ENCODE measurements around the gene JARID2. TPM values are rescaled to one million over a fixed set of nuclear protein-coding genes. Genes with fewer than 3 reads are reported as not detected.

The JARID2 gene
- total and polyA plus RNA-seq, 7 experiments from 2014 or later: 6.9 to 39.6 (median 24.1) TPM

- DNase-seq: no peak
- peak overlapping the region in 1 of 10 donors; percentile 51 for H3K4me3 Mint-ChIP-seq
- Histone ChIP-seq H3K27ac (ENCODE audit: low read depth, low read length) (no peak overlapping the region), H3K36me3 (ENCODE audit: control insufficient read depth in 2 of 3, insufficient read depth in 3 of 3, low read length in 3 of 3) (no peaks in the 10 kb centered on the region), H3K9me3 (ENCODE audit: control insufficient read depth in 2 of 3, low read length in 3 of 3) (no peaks in the 10 kb centered on the region), H3K4me1 (ENCODE audit: control insufficient read depth in 2 of 2, insufficient read depth in 2 of 2, low read length in 2 of 2) (peaks cover 0 to 38% of the 10 kb centered on the region in 2 donors), H3K4me3 (ENCODE audit: low read length) (no peak overlapping the region), H3K27me3 (ENCODE audit: control insufficient read depth in 2 of 2, insufficient read depth in 2 of 2, low read length in 2 of 2) (no peaks in the 10 kb centered on the region)
- intact Hi-C loops (cut with micrococcal nuclease): no loop called here
- H3K9me3 Mint-ChIP-seq: no peaks in the 10 kb centered on the region
- ChIA-PET CTCF (no interaction called here), POLR2A (interaction anchor here (1.1 kb wide), 1 partner anchor 9 kb away, joined by 3 read pairs; no protein-coding TSS in a partner anchor)
- ATAC-seq: no peak
- H3K27ac Mint-ChIP-seq: peak overlapping the region in 1 of 9 donors; percentile 11
- no peaks in the 10 kb centered on the region for H3K27me3 Mint-ChIP-seq
- H3K4me1 Mint-ChIP-seq: peaks cover 49 to 93% (median 85%) of the 10 kb centered on the region in 7 donors
- peaks cover 0 to 8% (median 4%) of the 10 kb centered on the region in 5 donors for H3K36me3 Mint-ChIP-seq
Observed at GRCh38 chr6:15352845-15353244, 107.0 kb downstream of the JARID2 start.

DNA sequence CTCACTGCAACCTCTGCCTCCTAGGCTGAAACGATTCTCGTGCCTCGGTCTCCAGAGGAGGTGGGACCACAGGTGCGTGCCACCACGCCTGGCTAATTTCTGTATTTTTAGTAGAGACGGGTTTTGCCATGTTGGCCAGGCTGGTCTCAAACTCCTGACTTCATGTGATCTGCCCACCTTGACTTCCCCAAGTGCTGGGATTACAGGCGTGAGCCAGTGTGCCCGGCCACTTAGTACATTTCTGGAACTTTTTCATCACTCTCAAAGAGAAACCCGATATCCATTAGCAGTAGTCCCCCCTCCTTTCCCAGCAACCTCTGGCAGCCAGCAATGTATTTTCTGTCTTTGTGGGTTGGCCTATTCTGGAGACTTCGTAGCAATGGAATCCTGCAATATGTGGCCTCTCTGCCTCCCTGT lies 109.8 kb downstream of the JARID2 start:
- peaks cover 46 to 84% (median 77%) of the 10 kb centered on the region in 7 donors for H3K4me1 Mint-ChIP-seq
- H3K9me3 Mint-ChIP-seq: no peaks in the 10 kb centered on the region
- H3K36me3 Mint-ChIP-seq: peaks cover 0 to 9% (median 4%) of the 10 kb centered on the region in 5 donors
- Histone ChIP-seq H3K9me3 (ENCODE audit: control insufficient read depth in 2 of 3, low read length in 3 of 3) (no peaks in the 10 kb centered on the region), H3K4me3 (ENCODE audit: low read length) (no peak overlapping the region), H3K36me3 (ENCODE audit: control insufficient read depth in 2 of 3, insufficient read depth in 3 of 3, low read length in 3 of 3) (no peaks in the 10 kb centered on the region), H3K27ac (ENCODE audit: low read depth, low read length) (no peak overlapping the region), H3K4me1 (ENCODE audit: control insufficient read depth in 2 of 2, insufficient read depth in 2 of 2, low read length in 2 of 2) (peaks cover 0 to 21% of the 10 kb centered on the region in 2 donors), H3K27me3 (ENCODE audit: control insufficient read depth in 2 of 2, insufficient read depth in 2 of 2, low read length in 2 of 2) (no peaks in the 10 kb centered on the region)
- CTCF ChIA-PET: no interaction called here
- no peak for DNase-seq
- no peaks in the 10 kb centered on the region for H3K27me3 Mint-ChIP-seq
- H3K27ac Mint-ChIP-seq: peak overlapping the region in 2 of 9 donors; percentile 33 to 35
- POLR2A ChIA-PET: interaction anchor here (0.6 kb wide), 1 partner anchor 15 kb away, joined by 3 read pairs; no protein-coding TSS in a partner anchor
- no peak for ATAC-seq
- intact Hi-C loops (cut with micrococcal nuclease): no loop called here
- H3K4me3 Mint-ChIP-seq: peak overlapping the region in 1 of 10 donors; percentile 9

DNA sequence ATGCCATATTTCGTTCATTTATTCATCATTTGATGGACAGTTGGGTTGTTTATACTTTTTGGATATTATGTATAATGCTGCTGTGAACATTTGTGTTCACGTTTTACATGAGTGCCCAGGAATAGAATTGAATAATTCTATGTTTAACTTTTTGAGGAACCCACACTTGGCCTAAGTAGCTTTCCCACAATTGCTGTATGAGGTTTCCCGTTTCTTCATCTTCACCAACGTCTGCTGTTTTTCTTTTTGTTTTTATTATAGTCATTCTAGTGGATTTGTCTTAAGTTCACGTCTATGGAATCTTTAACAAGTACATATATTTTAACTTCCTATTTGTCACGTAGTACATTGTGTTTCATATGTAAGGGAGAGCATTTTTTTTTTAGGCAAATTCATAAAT lies 110.3 kb downstream of the JARID2 start:
- CTCF ChIA-PET: no interaction called here
- no peak overlapping the region for H3K4me3 ChIP-seq (ENCODE audit: low read length)
- POLR2A ChIA-PET: no interaction called here
- H3K4me1 ChIP-seq (ENCODE audit: control insufficient read depth in 2 of 2, insufficient read depth in 2 of 2, low read length in 2 of 2): peaks cover 0 to 17% of the 10 kb centered on the region in 2 donors
- H3K9me3 Mint-ChIP-seq: no peaks in the 10 kb centered on the region
- peaks cover 43 to 79% (median 74%) of the 10 kb centered on the region in 7 donors for H3K4me1 Mint-ChIP-seq
- intact Hi-C loops (cut with micrococcal nuclease): no loop called here
- no peak overlapping the region for H3K4me3 Mint-ChIP-seq
- ATAC-seq (no peak), DNase-seq (no peak)
- H3K27me3 Mint-ChIP-seq: no peaks in the 10 kb centered on the region
- H3K36me3 Mint-ChIP-seq: peaks cover 0 to 9% (median 4%) of the 10 kb centered on the region in 5 donors
- peak overlapping the region in 1 of 9 donors; percentile 35 for H3K27ac Mint-ChIP-seq
- no peaks in the 10 kb centered on the region for H3K27me3 ChIP-seq (ENCODE audit: control insufficient read depth in 2 of 2, insufficient read depth in 2 of 2, low read length in 2 of 2)
- no peaks in the 10 kb centered on the region for H3K36me3 ChIP-seq (ENCODE audit: control insufficient read depth in 2 of 3, insufficient read depth in 3 of 3, low read length in 3 of 3)
- no peaks in the 10 kb centered on the region for H3K9me3 ChIP-seq (ENCODE audit: control insufficient read depth in 2 of 3, low read length in 3 of 3)
- H3K27ac ChIP-seq (ENCODE audit: low read depth, low read length): no peak overlapping the region

- ChIA-PET POLR2A (no interaction called here), CTCF (no interaction called here)
- Histone ChIP-seq H3K9me3 (ENCODE audit: control insufficient read depth in 2 of 3, low read length in 3 of 3) (no peaks in the 10 kb centered on the region), H3K4me3 (ENCODE audit: low read length) (no peak overlapping the region), H3K27ac (ENCODE audit: low read depth, low read length) (no peak overlapping the region), H3K27me3 (ENCODE audit: control insufficient read depth in 2 of 2, insufficient read depth in 2 of 2, low read length in 2 of 2) (no peaks in the 10 kb centered on the region), H3K4me1 (ENCODE audit: control insufficient read depth in 2 of 2, insufficient read depth in 2 of 2, low read length in 2 of 2) (peaks cover 0 to 17% of the 10 kb centered on the region in 2 donors), H3K36me3 (ENCODE audit: control insufficient read depth in 2 of 3, insufficient read depth in 3 of 3, low read length in 3 of 3) (no peaks in the 10 kb centered on the region)
- intact Hi-C loops (cut with micrococcal nuclease): no loop called here
- Mint-ChIP-seq H3K4me1 (peaks cover 35 to 71% (median 67%) of the 10 kb centered on the region in 7 donors), H3K36me3 (peaks cover 0 to 9% (median 4%) of the 10 kb centered on the region in 5 donors), H3K9me3 (no peaks in the 10 kb centered on the region), H3K27me3 (no peaks in the 10 kb centered on the region), H3K4me3 (no peak overlapping the region), H3K27ac (no peak overlapping the region)
- DNase-seq: no peak
- no peak for ATAC-seq
Observed at GRCh38 chr6:15356937-15357336, 111.1 kb downstream of the JARID2 start.

DNA sequence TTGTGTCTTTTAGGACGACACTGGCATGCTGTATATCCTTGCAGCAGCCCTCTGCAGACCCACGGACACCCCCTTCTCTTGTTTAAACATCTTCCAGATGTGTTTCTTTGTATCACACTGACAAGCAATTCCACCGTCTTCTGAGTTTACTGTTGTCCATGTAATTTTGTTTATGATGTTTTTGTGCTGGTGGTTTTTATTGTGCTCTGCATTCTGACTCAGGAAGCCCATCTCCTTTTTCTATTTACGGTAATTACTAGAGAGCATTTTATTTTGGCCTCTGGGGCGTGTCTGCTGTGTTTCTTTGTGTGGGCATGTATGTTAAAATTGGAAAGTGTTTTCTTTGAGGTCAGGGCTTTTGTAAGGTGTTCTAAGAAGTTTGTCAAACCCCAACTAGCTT lies 111.9 kb downstream of the JARID2 start:
- POLR2A ChIA-PET: no interaction called here
- Mint-ChIP-seq H3K4me3 (peak overlapping the region in 2 of 10 donors; percentile 3 to 52), H3K27me3 (no peaks in the 10 kb centered on the region), H3K9me3 (no peaks in the 10 kb centered on the region), H3K4me1 (peaks cover 28 to 63% (median 58%) of the 10 kb centered on the region in 7 donors), H3K27ac (peak overlapping the region in 1 of 9 donors; percentile 17), H3K36me3 (peaks cover 0 to 9% (median 4%) of the 10 kb centered on the region in 5 donors)
- intact Hi-C loops (cut with micrococcal nuclease): no loop called here
- ATAC-seq (no peak), DNase-seq (no peak)
- H3K4me3 ChIP-seq (ENCODE audit: low read length): no peak overlapping the region
- CTCF ChIA-PET: no interaction called here
- no peaks in the 10 kb centered on the region for H3K36me3 ChIP-seq (ENCODE audit: control insufficient read depth in 2 of 3, insufficient read depth in 3 of 3, low read length in 3 of 3)
- peaks cover 2 to 17% of the 10 kb centered on the region in 2 donors for H3K4me1 ChIP-seq (ENCODE audit: control insufficient read depth in 2 of 2, insufficient read depth in 2 of 2, low read length in 2 of 2)
- no peaks in the 10 kb centered on the region for H3K9me3 ChIP-seq (ENCODE audit: control insufficient read depth in 2 of 3, low read length in 3 of 3)
- no peaks in the 10 kb centered on the region for H3K27me3 ChIP-seq (ENCODE audit: control insufficient read depth in 2 of 2, insufficient read depth in 2 of 2, low read length in 2 of 2)
- no peak overlapping the region for H3K27ac ChIP-seq (ENCODE audit: low read depth, low read length)

DNA sequence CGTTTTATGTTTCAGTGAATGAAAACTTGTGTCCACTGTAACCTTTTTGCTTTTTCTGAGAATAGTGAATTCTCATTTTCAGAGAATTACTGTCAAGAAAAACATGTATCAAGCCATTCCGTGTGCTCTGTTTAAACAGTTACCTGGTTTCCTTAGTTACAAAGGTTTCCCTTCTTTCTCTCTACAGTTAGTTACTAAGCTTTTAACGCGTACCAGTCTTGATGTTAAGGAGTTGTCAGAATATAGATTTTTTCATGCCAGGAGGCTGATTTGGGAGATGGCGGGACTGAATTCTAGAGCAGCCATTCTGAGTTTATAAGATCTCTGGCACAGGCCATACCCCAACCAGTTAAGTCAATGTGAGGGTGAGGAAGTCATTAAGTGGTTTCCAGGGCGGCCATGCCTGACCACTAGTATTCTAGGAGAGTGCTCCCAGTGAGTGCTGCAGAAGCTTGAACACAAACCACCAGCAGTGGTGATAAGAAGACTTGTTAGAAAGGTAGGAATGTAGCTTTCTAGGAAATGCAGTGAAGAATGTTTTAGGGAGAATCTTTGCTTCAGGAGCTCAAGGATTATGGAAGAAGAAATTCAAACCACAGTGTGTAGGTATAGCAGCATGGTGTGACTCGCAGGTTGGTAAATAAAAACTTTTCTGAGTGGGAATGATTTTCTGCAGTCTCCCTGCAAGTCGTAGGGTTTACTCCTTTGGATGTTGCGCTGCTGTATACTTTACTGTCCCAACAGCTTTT lies 112.9 kb downstream of the JARID2 start:
- DNase-seq (no peak), ATAC-seq (peak; percentile 24)
- no peaks in the 10 kb centered on the region for H3K36me3 ChIP-seq (ENCODE audit: control insufficient read depth in 2 of 3, insufficient read depth in 3 of 3, low read length in 3 of 3)
- no peak overlapping the region for H3K4me3 ChIP-seq (ENCODE audit: low read length)
- H3K36me3 Mint-ChIP-seq: peaks cover 0 to 9% (median 4%) of the 10 kb centered on the region in 5 donors
- no peaks in the 10 kb centered on the region for H3K27me3 Mint-ChIP-seq
- ChIA-PET CTCF (interaction anchor here (1.0 kb wide), 1 partner anchor 31 kb away, joined by 3 read pairs; no protein-coding TSS in a partner anchor), POLR2A (no interaction called here)
- peaks cover 22 to 53% (median 49%) of the 10 kb centered on the region in 7 donors for H3K4me1 Mint-ChIP-seq
- H3K27ac Mint-ChIP-seq: peak overlapping the region in 3 of 9 donors; percentile 16 to 70 (median 56)
- no peaks in the 10 kb centered on the region for H3K9me3 Mint-ChIP-seq
- H3K9me3 ChIP-seq (ENCODE audit: control insufficient read depth in 2 of 3, low read length in 3 of 3): no peaks in the 10 kb centered on the region
- H3K4me3 Mint-ChIP-seq: peak overlapping the region in 1 of 10 donors; percentile 16
- peaks cover 11 to 18% of the 10 kb centered on the region in 2 donors for H3K4me1 ChIP-seq (ENCODE audit: control insufficient read depth in 2 of 2, insufficient read depth in 2 of 2, low read length in 2 of 2)
- intact Hi-C loops (cut with micrococcal nuclease): no loop called here
- H3K27ac ChIP-seq (ENCODE audit: low read depth, low read length): no peak overlapping the region
- no peaks in the 10 kb centered on the region for H3K27me3 ChIP-seq (ENCODE audit: control insufficient read depth in 2 of 2, insufficient read depth in 2 of 2, low read length in 2 of 2)
